MG63 (cell line): ENCODE measurements around the gene GMDS. TPM values are rescaled to one million over a fixed set of nuclear protein-coding genes. Genes with fewer than 3 reads are reported as not detected.

Source experiments
- DNase-seq: peaks from one replicate; pipeline ENCODE4 v3.0.0-alpha.2; 2020
- H3K27me3 ChIP-seq: fragments of 250-450 bp; sonication (Bioruptor Pico); 2 replicates; pipeline ENCODE4 v1.5.1; 2020; ENCODE audit warnings: mild to moderate bottlenecking, moderate library complexity
- H3K36me3 ChIP-seq: fragments of 250-450 bp; sonication (Bioruptor Pico); 2 replicates; pipeline ENCODE4 v1.5.1; 2020; ENCODE audit warnings: mild to moderate bottlenecking, moderate library complexity
- H3K4me3 ChIP-seq: fragments of 250-450 bp; sonication (Bioruptor Pico); 2 replicates; pipeline ENCODE4 v1.5.1; 2020; ENCODE audit warnings: mild to moderate bottlenecking, moderate library complexity
- H3K9me3 ChIP-seq: fragments of 250-450 bp; sonication (Bioruptor Pico); 2 replicates; pipeline ENCODE4 v1.5.1; 2020; ENCODE audit warnings: mild to moderate bottlenecking, moderate library complexity
- total RNA-seq: library from RNA; depleted of rRNA; stranded (reverse); fragments of >200 nt; shearing (Covaris generic); gene quantifications from 2 replicates; pipeline ENCODE4 v1.2.3, GENCODE V29; 2014; ENCODE audit warnings: low replicate concordance

GMDS gene
- total RNA-seq, 1 experiment from 2014 or later = 1.8 TPM

- DNase-seq = no peak
- no peaks in the 10 kb centered on the region for H3K27me3 ChIP-seq
- no peak overlapping the region for H3K4me3 ChIP-seq
These were observed 670.6 kb downstream of the GMDS start for GRCh38 chr6:1574890-1575209.

GRCh38 chr6:1574083-1574761 lies 671.2 kb downstream of the GMDS start:
- Histone ChIP-seq H3K4me3 (no peak overlapping the region), H3K27me3 (no peaks in the 10 kb centered on the region), H3K36me3 (no peaks in the 10 kb centered on the region), H3K9me3 (0 out of 2 replicates have a peak, but pooled peaks cover 2% of the 10 kb centered on the region)
- no peak for DNase-seq

More at GRCh38 chr6:1574890-1575209, 670.6 kb downstream of the GMDS start:
- H3K9me3 ChIP-seq = no peaks in the 10 kb centered on the region
- no peaks in the 10 kb centered on the region for H3K36me3 ChIP-seq
